ENCODE results near the gene TPRA1. TPM values are rescaled to one million over a fixed set of nuclear protein-coding genes. Genes with fewer than 3 reads are reported as not detected.
A peak's percentile ranks its signal among the peaks of the same experiment; 100 is the strongest.

Gene TPRA1
- total RNA-seq, 1 donor from 2014 or later, result 11.8 TPM

DNA sequence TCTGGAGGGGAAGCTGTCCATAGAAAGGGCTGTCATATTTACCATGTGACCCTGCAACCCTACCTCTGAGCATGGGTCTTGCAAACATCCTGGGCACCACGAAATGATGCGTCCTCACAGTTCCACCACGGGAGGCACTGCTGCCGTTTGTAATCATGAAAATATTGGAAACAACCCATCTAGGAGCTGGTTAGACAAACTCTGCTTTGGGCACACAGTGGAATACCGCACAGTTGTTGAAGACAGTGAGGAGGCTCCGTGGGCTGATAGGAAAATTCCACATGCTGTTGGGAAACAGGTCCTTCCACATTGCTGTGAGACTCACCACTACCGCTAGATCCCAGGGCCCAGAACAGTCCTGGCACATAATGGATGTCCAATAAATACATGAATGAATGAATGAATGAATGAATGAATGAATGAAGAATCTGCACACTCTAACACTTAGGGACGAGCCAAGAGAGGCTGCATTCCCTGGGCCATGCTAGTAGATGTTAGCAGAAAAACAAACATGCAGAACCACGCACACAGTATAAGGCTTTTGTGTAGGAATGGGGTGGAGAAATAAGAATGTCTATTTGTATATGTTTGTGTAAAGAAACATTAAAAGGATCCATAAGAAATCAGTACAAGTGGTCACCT lies 40.6 kb downstream of the TPRA1 start:
- Mint-ChIP-seq H3K36me3 (no peaks in the 10 kb centered on the region), H3K4me1 (peaks cover 53% of the 10 kb centered on the region), H3K9me3 (no peaks in the 10 kb centered on the region), H3K27ac (no peak overlapping the region), H3K4me3 (no peak overlapping the region), H3K27me3 (ENCODE audit: insufficient read depth, low read depth) (peaks cover 14% of the 10 kb centered on the region)
- no peaks in the 10 kb centered on the region for H3K9me3 ChIP-seq (ENCODE audit: low read depth)
- no peaks in the 10 kb centered on the region for H3K36me3 ChIP-seq
- H4K20me1 ChIP-seq (ENCODE audit: low read depth), result no peaks in the 10 kb centered on the region
- peaks cover 22% of the 10 kb centered on the region for H3K27me3 ChIP-seq
- TF ChIP-seq, protein P1, sequence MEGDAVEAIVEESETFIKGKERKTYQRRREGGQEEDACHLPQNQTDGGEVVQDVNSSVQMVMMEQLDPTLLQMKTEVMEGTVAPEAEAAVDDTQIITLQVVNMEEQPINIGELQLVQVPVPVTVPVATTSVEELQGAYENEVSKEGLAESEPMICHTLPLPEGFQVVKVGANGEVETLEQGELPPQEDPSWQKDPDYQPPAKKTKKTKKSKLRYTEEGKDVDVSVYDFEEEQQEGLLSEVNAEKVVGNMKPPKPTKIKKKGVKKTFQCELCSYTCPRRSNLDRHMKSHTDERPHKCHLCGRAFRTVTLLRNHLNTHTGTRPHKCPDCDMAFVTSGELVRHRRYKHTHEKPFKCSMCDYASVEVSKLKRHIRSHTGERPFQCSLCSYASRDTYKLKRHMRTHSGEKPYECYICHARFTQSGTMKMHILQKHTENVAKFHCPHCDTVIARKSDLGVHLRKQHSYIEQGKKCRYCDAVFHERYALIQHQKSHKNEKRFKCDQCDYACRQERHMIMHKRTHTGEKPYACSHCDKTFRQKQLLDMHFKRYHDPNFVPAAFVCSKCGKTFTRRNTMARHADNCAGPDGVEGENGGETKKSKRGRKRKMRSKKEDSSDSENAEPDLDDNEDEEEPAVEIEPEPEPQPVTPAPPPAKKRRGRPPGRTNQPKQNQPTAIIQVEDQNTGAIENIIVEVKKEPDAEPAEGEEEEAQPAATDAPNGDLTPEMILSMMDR (IDR thresholded peaks at IDR 0.05), result no peak
- TF ChIP-seq EZH2 (IDR thresholded peaks at IDR 0.05) (no peak), EZH2phosphoT487 (IDR thresholded peaks at IDR 0.05) (no peak)
- DNase-seq (ENCODE audit: low spot score), result no peak
- no peak overlapping the region for H3K27ac ChIP-seq
- no peak overlapping the region for H2AFZ ChIP-seq (replicated peaks)
- H3K79me2 ChIP-seq (ENCODE audit: low read depth), result no peaks in the 10 kb centered on the region
- H3K9ac ChIP-seq, result no peak overlapping the region
- peaks cover 9% of the 10 kb centered on the region for H3F3A ChIP-seq (ENCODE audit: low read depth)
- no peak overlapping the region for H3K4me2 ChIP-seq
- H3K4me3 ChIP-seq, result no peak overlapping the region
- H3K4me1 ChIP-seq, result peaks cover 18% of the 10 kb centered on the region

DNA sequence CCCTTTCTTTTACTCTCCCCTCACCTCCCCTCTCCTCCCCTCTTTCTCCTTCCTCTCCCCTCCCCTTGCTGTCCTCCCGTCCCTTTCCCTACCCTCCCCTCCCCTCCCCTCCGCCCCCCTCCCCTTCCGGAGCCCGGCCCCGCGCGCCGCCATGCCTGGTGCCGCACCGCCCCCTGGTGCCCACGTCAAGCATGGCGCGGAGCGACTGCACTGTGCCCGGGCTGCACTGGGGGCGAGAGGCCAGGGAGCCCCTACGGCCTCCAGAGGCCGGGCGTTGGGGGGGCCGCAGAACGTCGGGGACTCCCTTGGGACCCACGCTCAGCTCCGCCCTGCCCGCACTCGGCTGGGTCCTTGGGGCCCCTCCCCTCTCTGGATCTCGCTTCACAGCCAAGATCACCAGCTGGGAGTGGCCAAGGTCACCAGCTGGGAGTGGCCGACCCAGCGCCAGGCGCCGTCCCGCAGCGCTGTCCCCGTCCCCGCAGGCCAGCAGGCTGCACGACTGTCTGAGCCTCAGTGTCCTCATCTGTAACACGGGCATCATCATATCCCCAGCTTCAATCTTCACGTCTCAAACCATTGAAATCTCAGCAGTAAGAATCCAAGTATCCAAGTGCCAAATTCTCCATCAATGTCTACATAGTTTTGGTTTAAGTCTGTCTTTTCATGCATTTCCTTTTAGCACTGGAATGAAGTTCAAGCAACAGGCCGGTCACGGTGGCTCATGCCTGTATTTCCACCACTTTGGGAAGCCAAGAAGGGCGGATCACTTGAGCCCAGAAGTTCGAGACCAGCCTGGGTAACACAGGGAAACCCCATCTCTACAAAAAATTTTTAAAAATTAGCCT lies 42.5 kb downstream of the TPRA1 start:
- peaks cover 12% of the 10 kb centered on the region for H3K27me3 Mint-ChIP-seq (ENCODE audit: insufficient read depth, low read depth)
- H3K9me3 ChIP-seq (ENCODE audit: low read depth), result no peaks in the 10 kb centered on the region
- peak overlapping the region; percentile 50 for H2AFZ ChIP-seq (replicated peaks)
- H3K4me3 Mint-ChIP-seq, result peak overlapping the region; percentile 72
- no peak overlapping the region for H3K27ac ChIP-seq
- H3F3A ChIP-seq (ENCODE audit: low read depth), result peaks cover 14% of the 10 kb centered on the region
- DNase-seq (ENCODE audit: low spot score), result peak; percentile 91
- H3K4me3 ChIP-seq, result peak overlapping the region; percentile 29
- TF ChIP-seq EZH2phosphoT487 (IDR thresholded peaks at IDR 0.05), result no peak
- TF ChIP-seq, protein P1 (IDR thresholded peaks at IDR 0.05), result peak; percentile 77
- H3K36me3 Mint-ChIP-seq, result no peaks in the 10 kb centered on the region
- H3K36me3 ChIP-seq, result no peaks in the 10 kb centered on the region
- H3K27ac Mint-ChIP-seq, result peak overlapping the region; percentile 8
- H3K4me2 ChIP-seq, result peak overlapping the region; percentile 71
- no peak overlapping the region for H3K9ac ChIP-seq
- peaks cover 25% of the 10 kb centered on the region for H3K4me1 ChIP-seq
- peaks cover 57% of the 10 kb centered on the region for H3K4me1 Mint-ChIP-seq
- no peaks in the 10 kb centered on the region for H4K20me1 ChIP-seq (ENCODE audit: low read depth)
- peaks cover 22% of the 10 kb centered on the region for H3K27me3 ChIP-seq
- H3K9me3 Mint-ChIP-seq, result no peaks in the 10 kb centered on the region
- H3K79me2 ChIP-seq (ENCODE audit: low read depth), result no peaks in the 10 kb centered on the region

DNA sequence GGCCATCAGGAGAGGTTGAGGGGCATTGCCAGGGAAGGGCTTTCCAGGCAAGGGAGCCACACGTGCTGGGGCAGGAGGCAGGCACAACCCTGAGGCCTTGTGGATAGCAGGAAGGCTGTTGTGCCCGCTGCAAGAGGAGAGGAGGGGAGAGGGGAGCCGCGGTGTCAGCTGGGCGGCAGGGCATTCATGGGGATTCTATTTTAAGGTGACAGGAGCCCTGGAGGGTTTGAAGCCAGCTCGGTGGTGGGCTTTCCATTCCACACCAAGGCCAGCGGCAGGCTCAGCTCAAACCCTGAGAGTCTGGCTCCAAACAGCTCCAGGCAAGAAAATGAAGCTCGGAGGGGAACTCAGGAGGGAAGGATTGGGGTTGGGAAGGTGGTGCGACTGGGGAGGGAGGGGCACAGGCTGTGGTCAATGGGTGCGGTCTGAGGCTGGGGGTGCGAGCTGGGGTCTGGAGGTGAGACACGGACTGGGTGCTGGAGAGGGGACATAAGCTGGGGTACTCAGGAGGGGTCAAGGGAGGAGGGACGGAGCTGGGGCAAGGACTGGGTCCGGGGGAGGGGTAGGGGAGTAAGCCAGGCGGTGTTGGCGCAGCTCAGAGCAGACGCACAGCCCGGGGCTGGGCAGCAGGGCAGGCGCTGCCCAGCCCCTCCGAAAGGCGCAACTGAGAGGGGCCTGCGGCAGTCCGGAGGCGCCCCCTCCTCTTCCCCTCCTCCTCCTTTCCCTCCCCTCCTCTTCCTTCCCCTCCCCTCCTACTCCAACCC lies 43.4 kb downstream of the TPRA1 start:
- H3K27ac ChIP-seq, result no peak overlapping the region
- H3K4me3 ChIP-seq, result peak overlapping the region; percentile 29
- peak; percentile 80 for DNase-seq (ENCODE audit: low spot score)
- no peaks in the 10 kb centered on the region for H3K36me3 ChIP-seq
- H4K20me1 ChIP-seq (ENCODE audit: low read depth), result no peaks in the 10 kb centered on the region
- H3K27me3 Mint-ChIP-seq (ENCODE audit: insufficient read depth, low read depth), result peaks cover 11% of the 10 kb centered on the region
- no peak overlapping the region for H3K9ac ChIP-seq
- peak overlapping the region; percentile 71 for H3K4me2 ChIP-seq
- H3K4me3 Mint-ChIP-seq, result peak overlapping the region; percentile 35
- peaks cover 25% of the 10 kb centered on the region for H3K4me1 ChIP-seq
- TF ChIP-seq EZH2 (IDR thresholded peaks at IDR 0.05) (no peak), EZH2phosphoT487 (IDR thresholded peaks at IDR 0.05) (no peak)
- TF ChIP-seq, protein P1 (IDR thresholded peaks at IDR 0.05), result no peak
- peaks cover 22% of the 10 kb centered on the region for H3K27me3 ChIP-seq
- no peaks in the 10 kb centered on the region for H3K9me3 ChIP-seq (ENCODE audit: low read depth)
- H3F3A ChIP-seq (ENCODE audit: low read depth), result peaks cover 14% of the 10 kb centered on the region
- no peaks in the 10 kb centered on the region for H3K9me3 Mint-ChIP-seq
- no peaks in the 10 kb centered on the region for H3K36me3 Mint-ChIP-seq
- H3K4me1 Mint-ChIP-seq, result peaks cover 50% of the 10 kb centered on the region
- peak overlapping the region; percentile 57 for H3K27ac Mint-ChIP-seq
- peak overlapping the region; percentile 50 for H2AFZ ChIP-seq (replicated peaks)
- H3K79me2 ChIP-seq (ENCODE audit: low read depth), result no peaks in the 10 kb centered on the region

Data from neural progenitor cell (in vitro differentiated cells).